Thyroid gland (tissue), 4 donors: ENCODE measurements around the gene WDR91. TPM values are rescaled to one million over a fixed set of nuclear protein-coding genes. Genes with fewer than 3 reads are reported as not detected.

ENCODE experiments used
- DNase-seq, 2 donors: peaks; one replicate each; pipeline ENCODE4 v3.0.0-alpha.2; 2019
- H3K27ac ChIP-seq, 3 donors: fragments of 200-600 bp; sonication (generic); 1 replicate in 2 of 3; 2 replicates in 1 of 3; pipeline ENCODE4 v1.5.1; 2016 to 2019; ENCODE audit warnings: mild to moderate bottlenecking in 1 of 3, moderate library complexity in 1 of 3
- H3K27me3 ChIP-seq: fragments of 200-600 bp; sonication (generic); one replicate; pipeline ENCODE4 v1.5.1; 2019
- H3K36me3 ChIP-seq, 2 donors: fragments of 200-600 bp; sonication (generic); one replicate each; pipeline ENCODE4 v1.5.1; 2016 to 2019
- H3K4me1 ChIP-seq, 2 donors: fragments of 200-600 bp; sonication (generic); one replicate each; pipeline ENCODE4 v1.5.1; 2017 to 2019
- H3K4me3 ChIP-seq, 3 donors: fragments of 200-600 bp; sonication (generic); replicated peaks in 1 of 3; 1 replicate in 2 of 3; 2 replicates in 1 of 3; pipeline ENCODE4 v1.5.1; 2016; ENCODE audit warnings: mild to moderate bottlenecking in 1 of 3
- H3K9me3 ChIP-seq: fragments of 200-600 bp; sonication (generic); one replicate; pipeline ENCODE4 v1.5.1; 2017
- CTCF ChIP-seq, 6 experiments: fragments of 200-600 bp in 3 of 6; fragments of 450-650 bp in 3 of 6; sonication (generic) in 3 of 6; IDR thresholded peaks; one replicate each; pipeline ENCODE4 v1.5.1; 2016 to 2019; ENCODE audit warnings: antibody characterized with exemption in 6 of 6, mild to moderate bottlenecking in 2 of 6, inconsistent platforms in 1 of 6, moderate library complexity in 1 of 6
- POLR2A ChIP-seq, 2 donors: fragments of 450-650 bp; IDR thresholded peaks; one replicate each; pipeline ENCODE4 v1.6.1; 2017; ENCODE audit warnings: antibody characterized with exemption in 2 of 2, mild to moderate bottlenecking in 2 of 2, moderate library complexity in 1 of 2
- WGBS, 2 donors: methylation state at CpG; one replicate each; pipeline ENCODE4 v1.1.5; 2017; 5-methylcytosine and 5-hydroxymethylcytosine counted together
- intact Hi-C: fragments of 100-400 bp; cut with DNase I; formaldehyde crosslinking; loops from one replicate; pipeline ENCODE4 v1.15.1; 2023
- total RNA-seq, 4 donors: library from RNA; depleted of rRNA; stranded (reverse); fragments of >200 nt; gene quantifications; one replicate each; pipeline ENCODE4 v1.2.3, GENCODE V29; 2016

WDR91 gene
- total RNA-seq, 4 donors from 2014 or later = 8.4 to 34.4 (median 9.1) TPM

GRCh38 chr7:135194494-135195095 lies 16.7 kb downstream of the WDR91 start:
- Histone ChIP-seq H3K36me3 (peaks cover 23 to 32% of the 10 kb centered on the region in 2 donors), H3K9me3 (no peaks in the 10 kb centered on the region), H3K4me1 (no peaks in the 10 kb centered on the region), H3K4me3 (no peak overlapping the region), H3K27me3 (no peaks in the 10 kb centered on the region), H3K27ac (no peak overlapping the region)
- no peak for DNase-seq
- TF ChIP-seq POLR2A (IDR thresholded peaks at IDR 0.05) (no peak), CTCF (IDR thresholded peaks at IDR 0.05) (no peak)
- 84 to 89% methylated on average over 11 to 12 of the region's 12 CpGs for WGBS, 2 donors
- intact Hi-C loops = no loop called here

GRCh38 chr7:135193615-135194081 lies 17.7 kb downstream of the WDR91 start:
- H3K4me1 ChIP-seq = no peaks in the 10 kb centered on the region
- H3K27ac ChIP-seq = no peak overlapping the region
- 94 to 95% methylated on average over 10 of the region's 10 CpGs for WGBS, 2 donors
- intact Hi-C loops = no loop called here
- H3K27me3 ChIP-seq = no peaks in the 10 kb centered on the region
- no peaks in the 10 kb centered on the region for H3K9me3 ChIP-seq
- H3K36me3 ChIP-seq = peaks cover 28 to 42% of the 10 kb centered on the region in 2 donors
- DNase-seq = no peak
- no peak overlapping the region for H3K4me3 ChIP-seq
- TF ChIP-seq CTCF (IDR thresholded peaks at IDR 0.05) = no peak

GRCh38 chr7:135192914-135193536 lies 18.3 kb downstream of the WDR91 start:
- no peak overlapping the region for H3K27ac ChIP-seq
- no peaks in the 10 kb centered on the region for H3K9me3 ChIP-seq
- DNase-seq = no peak
- H3K36me3 ChIP-seq = peaks cover 32 to 48% of the 10 kb centered on the region in 2 donors
- H3K27me3 ChIP-seq = no peaks in the 10 kb centered on the region
- no peak overlapping the region for H3K4me3 ChIP-seq
- no peak for TF ChIP-seq POLR2A (IDR thresholded peaks at IDR 0.05)
- no peak for TF ChIP-seq CTCF (IDR thresholded peaks at IDR 0.05)
- intact Hi-C loops = no loop called here
- 86 to 97% methylated on average over 11 of the region's 11 CpGs for WGBS, 2 donors
- H3K4me1 ChIP-seq = no peaks in the 10 kb centered on the region

- peaks cover 29 to 46% of the 10 kb centered on the region in 2 donors for H3K36me3 ChIP-seq
- no peaks in the 10 kb centered on the region for H3K4me1 ChIP-seq
- no peak overlapping the region for H3K27ac ChIP-seq
- no peaks in the 10 kb centered on the region for H3K9me3 ChIP-seq
- no peak overlapping the region for H3K4me3 ChIP-seq
- intact Hi-C loops = no loop called here
- no peak for DNase-seq
- no peaks in the 10 kb centered on the region for H3K27me3 ChIP-seq
- TF ChIP-seq POLR2A (IDR thresholded peaks at IDR 0.05) = no peak
- no peak for TF ChIP-seq CTCF (IDR thresholded peaks at IDR 0.05)
Measured at GRCh38 chr7:135190703-135191102, 20.6 kb downstream of the WDR91 start.

- intact Hi-C loops = no loop called here
- Histone ChIP-seq H3K4me3 (no peak overlapping the region), H3K27me3 (no peaks in the 10 kb centered on the region), H3K9me3 (no peaks in the 10 kb centered on the region), H3K4me1 (no peaks in the 10 kb centered on the region), H3K36me3 (peaks cover 37 to 52% of the 10 kb centered on the region in 2 donors), H3K27ac (no peak overlapping the region)
- 86 to 91% methylated on average over 4 of the region's 4 CpGs for WGBS, 2 donors
- TF ChIP-seq POLR2A (IDR thresholded peaks at IDR 0.05) = no peak
- TF ChIP-seq CTCF (IDR thresholded peaks at IDR 0.05) = no peak
- DNase-seq = no peak
Measured at GRCh38 chr7:135189961-135190360, 21.4 kb downstream of the WDR91 start.
